NK-92 (cell line): ENCODE data around the gene HARS1.
A peak's percentile ranks its signal among the peaks of the same experiment; 100 is the strongest.
"Not testable (repeated sequence)": the region's sequence is repeated elsewhere in the genome, so short reads cannot be mapped to it uniquely, and the experiment has no call there.

Source experiments
- DNase-seq: peaks from one replicate; lab custom pipeline; 2025; ENCODE audit not compliant: unreplicated experiment; lab: John Stamatoyannopoulos, UW

Gene HARS1

GRCh38 chr5:140690941-140691924, at the start of gene HARS1, which contains the start of gene HARS2:
Gene HARS1 (minus strand): TSS chr5:140691370. CDS start chr5:140691304, 66 bp downstream.
Gene HARS2 (plus strand): TSS chr5:140691455. CDS start chr5:140691649, 194 bp downstream.
- no peak for DNase-seq

GRCh38 chr5:140737486-140737885, 46.3 kb upstream of the HARS1 start:
- DNase-seq = no peak

GRCh38 chr5:140734354-140734753, 43.2 kb upstream of the HARS1 start:
- DNase-seq = no peak

GRCh38 chr5:140733098-140733497, 41.9 kb upstream of the HARS1 start:
- DNase-seq = no peak

GRCh38 chr5:140725799-140726471, 34.8 kb upstream of the HARS1 start:
- DNase-seq = no peak

- not testable (repeated sequence) for DNase-seq
Measured at GRCh38 chr5:140721395-140721794, 30.2 kb upstream of the HARS1 start.

GRCh38 chr5:140720738-140721137, 29.6 kb upstream of the HARS1 start:
- DNase-seq = not testable (repeated sequence)

- no peak for DNase-seq
Measured at GRCh38 chr5:140718266-140718592, 27.1 kb upstream of the HARS1 start.

- DNase-seq = not testable (repeated sequence)
Measured at GRCh38 chr5:140716238-140716637, 25.1 kb upstream of the HARS1 start.

GRCh38 chr5:140713562-140714094, 22.5 kb upstream of the HARS1 start:
- no peak for DNase-seq

GRCh38 chr5:140711794-140712193, 20.6 kb upstream of the HARS1 start:
- DNase-seq = no peak

- no peak for DNase-seq
Measured at GRCh38 chr5:140710899-140711552, 19.9 kb upstream of the HARS1 start.

- DNase-seq = not testable (repeated sequence)
Measured at GRCh38 chr5:140708787-140709186, 17.6 kb upstream of the HARS1 start.

- no peak for DNase-seq
Measured at GRCh38 chr5:140707812-140708211, 16.6 kb upstream of the HARS1 start.

GRCh38 chr5:140700177-140701144, 9.3 kb upstream of the HARS1 start, which contains the start of gene ZMAT2:
Gene ZMAT2 (plus strand): TSS chr5:140700447. CDS start chr5:140700461, 14 bp downstream.
- peak; percentile 47 for DNase-seq

- no peak for DNase-seq
Measured at GRCh38 chr5:140696891-140697492, 5.8 kb upstream of the HARS1 start.

GRCh38 chr5:140694276-140694675, 3.1 kb upstream of the HARS1 start:
- DNase-seq = no peak

GRCh38 chr5:140690376-140690932, 716 bp downstream of the HARS1 start:
- DNase-seq = no peak

- no peak for DNase-seq
Measured at GRCh38 chr5:140678993-140679392, 12.2 kb downstream of the HARS1 start.
